GM21717 (cell line): Measurements from ENCODE around the gene TGFBR3.
A peak's percentile ranks its signal among the peaks of the same experiment; 100 is the strongest.

Experiments used
- ATAC-seq: cut with Tn5 transposase; IDR thresholded peaks from one replicate; pipeline ENCODE4 v1.9.1; 2021; ENCODE audit warnings: mild to moderate bottlenecking, moderate library complexity; ENCODE audit not compliant: unreplicated experiment

TGFBR3 gene

GRCh38 chr1:91885716-91886506 lies at the start of gene TGFBR3:
Gene TGFBR3 (minus strand): TSS chr1:91886151. CDS start chr1:91861531, 24,620 bp downstream.
- ATAC-seq = peak; percentile 68

- ATAC-seq = no peak
Measured at GRCh38 chr1:91929250-91929649, 43.3 kb upstream of the TGFBR3 start.

- no peak for ATAC-seq
Measured at GRCh38 chr1:91928026-91928425, 42.1 kb upstream of the TGFBR3 start.

- ATAC-seq = no peak
Measured at GRCh38 chr1:91925644-91926435, 39.9 kb upstream of the TGFBR3 start.

- no peak for ATAC-seq
Measured at GRCh38 chr1:91924146-91924545, 38.2 kb upstream of the TGFBR3 start.

- ATAC-seq = no peak
Measured at GRCh38 chr1:91919962-91920361, 34.0 kb upstream of the TGFBR3 start.

- ATAC-seq = no peak
Measured at GRCh38 chr1:91916811-91917460, 31.0 kb upstream of the TGFBR3 start.

GRCh38 chr1:91916046-91916445 lies 30.1 kb upstream of the TGFBR3 start:
- no peak for ATAC-seq

- ATAC-seq = no peak
Measured at GRCh38 chr1:91913018-91913417, 27.1 kb upstream of the TGFBR3 start.

GRCh38 chr1:91912266-91912665 lies 26.3 kb upstream of the TGFBR3 start:
- no peak for ATAC-seq

GRCh38 chr1:91901231-91901630 lies 15.3 kb upstream of the TGFBR3 start:
- ATAC-seq = no peak

- no peak for ATAC-seq
Measured at GRCh38 chr1:91900562-91900961, 14.6 kb upstream of the TGFBR3 start.

GRCh38 chr1:91897016-91897415 lies 11.1 kb upstream of the TGFBR3 start:
- ATAC-seq = no peak

- no peak for ATAC-seq
Measured at GRCh38 chr1:91895832-91896556, 10.0 kb upstream of the TGFBR3 start.

GRCh38 chr1:91894036-91894761 lies 8.2 kb upstream of the TGFBR3 start:
- no peak for ATAC-seq

GRCh38 chr1:91891969-91892368 lies 6.0 kb upstream of the TGFBR3 start:
- ATAC-seq = no peak

GRCh38 chr1:91891454-91891853 lies 5.5 kb upstream of the TGFBR3 start:
- ATAC-seq = no peak

- no peak for ATAC-seq
Measured at GRCh38 chr1:91889717-91890459, 3.9 kb upstream of the TGFBR3 start.

- ATAC-seq = no peak
Measured at GRCh38 chr1:91885213-91885715, 687 bp downstream of the TGFBR3 start.
